NCI-H69 (cell line): ENCODE results near the gene NFIA.
"Not testable (repeated sequence)": the region's sequence is repeated elsewhere in the genome, so short reads cannot be mapped to it uniquely, and the experiment has no call there.

Experiments used
- DNase-seq: peaks from one replicate; lab custom pipeline; 2025; lab: John Stamatoyannopoulos, UW

Gene NFIA

GRCh38 chr1:61273167-61273705 is 190.9 kb downstream of the NFIA start:
- no peak for DNase-seq

- DNase-seq, result no peak
Observed at GRCh38 chr1:61273861-61274260, 191.5 kb downstream of the NFIA start.

GRCh38 chr1:61274939-61275338 is 192.6 kb downstream of the NFIA start:
- DNase-seq, result no peak

- DNase-seq, result no peak
Observed at GRCh38 chr1:61276246-61276645, 193.9 kb downstream of the NFIA start.

- no peak for DNase-seq
Observed at GRCh38 chr1:61277121-61277690, 194.8 kb downstream of the NFIA start.

- DNase-seq, result not testable (repeated sequence)
Observed at GRCh38 chr1:61278503-61278902, 196.1 kb downstream of the NFIA start.

- DNase-seq, result no peak
Observed at GRCh38 chr1:61278966-61279365, 196.6 kb downstream of the NFIA start.

GRCh38 chr1:61279570-61279969 is 197.2 kb downstream of the NFIA start:
- DNase-seq, result no peak

GRCh38 chr1:61280452-61280851 is 198.1 kb downstream of the NFIA start:
- DNase-seq, result no peak

GRCh38 chr1:61282387-61282786 is 200.0 kb downstream of the NFIA start:
- no peak for DNase-seq

GRCh38 chr1:61284248-61284854 is 202.0 kb downstream of the NFIA start:
- DNase-seq, result no peak

GRCh38 chr1:61284936-61285335 is 202.6 kb downstream of the NFIA start:
- DNase-seq, result no peak

GRCh38 chr1:61285371-61285885 is 203.1 kb downstream of the NFIA start:
- DNase-seq, result no peak

GRCh38 chr1:61287014-61287413 is 204.7 kb downstream of the NFIA start:
- no peak for DNase-seq

GRCh38 chr1:61287734-61288133 is 205.4 kb downstream of the NFIA start:
- DNase-seq, result no peak

- DNase-seq, result no peak
Observed at GRCh38 chr1:61289232-61290098, 207.1 kb downstream of the NFIA start.

GRCh38 chr1:61290525-61290924 is 208.2 kb downstream of the NFIA start:
- no peak for DNase-seq

- DNase-seq, result no peak
Observed at GRCh38 chr1:61293197-61293596, 210.8 kb downstream of the NFIA start.

GRCh38 chr1:61293986-61294504 is 211.7 kb downstream of the NFIA start:
- no peak for DNase-seq

- no peak for DNase-seq
Observed at GRCh38 chr1:61294930-61295329, 212.6 kb downstream of the NFIA start.

- no peak for DNase-seq
Observed at GRCh38 chr1:61295818-61296537, 213.6 kb downstream of the NFIA start.

GRCh38 chr1:61297887-61298286 is 215.5 kb downstream of the NFIA start:
- DNase-seq, result peak; percentile 61
